IPS-18c (cell line): ENCODE measurements around the gene RHEX.

ENCODE experiments used
- H3K4me3 ChIP-seq: 2 replicates; pipeline ENCODE4 v1.7.0; 2013; ENCODE audit warnings: low read depth, mild to moderate bottlenecking, low read length, moderate library complexity; ENCODE audit not compliant: insufficient read depth
- H3K9me3 ChIP-seq: one replicate; pipeline ENCODE4 v1.6.1; 2013; ENCODE audit warnings: mild to moderate bottlenecking, low read length, moderate library complexity; ENCODE audit not compliant: control insufficient read depth, insufficient read depth

Gene RHEX

GRCh38 chr1:206022766-206023165, 30.2 kb upstream of the RHEX start:
- Histone ChIP-seq H3K9me3 (no peaks in the 10 kb centered on the region), H3K4me3 (no peak overlapping the region)

- H3K9me3 ChIP-seq: no peaks in the 10 kb centered on the region
- H3K4me3 ChIP-seq: no peak within 1 kb of the TSS
These were observed 29.3 kb upstream of the RHEX start, which contains the start of gene CTSE for GRCh38 chr1:206023695-206024094. TSS of gene CTSE (minus strand) at chr1:206023895. CDS start at chr1:206023791, 104 bp downstream.

GRCh38 chr1:206025283-206025820, 27.6 kb upstream of the RHEX start:
- no peak overlapping the region for H3K4me3 ChIP-seq

GRCh38 chr1:206029484-206029883, 23.5 kb upstream of the RHEX start:
- H3K9me3 ChIP-seq: no peaks in the 10 kb centered on the region
- H3K4me3 ChIP-seq: no peak overlapping the region

More at GRCh38 chr1:206025283-206025820, 27.6 kb upstream of the RHEX start:
- H3K9me3 ChIP-seq: no peaks in the 10 kb centered on the region

- H3K9me3 ChIP-seq: no peaks in the 10 kb centered on the region
- H3K4me3 ChIP-seq: no peak overlapping the region
These were observed 22.8 kb upstream of the RHEX start for GRCh38 chr1:206030191-206030590.

GRCh38 chr1:206030714-206031113, 22.3 kb upstream of the RHEX start:
- Histone ChIP-seq H3K4me3 (no peak overlapping the region), H3K9me3 (no peaks in the 10 kb centered on the region)

GRCh38 chr1:206032380-206033140, 20.4 kb upstream of the RHEX start:
- H3K9me3 ChIP-seq: no peaks in the 10 kb centered on the region
- no peak overlapping the region for H3K4me3 ChIP-seq

GRCh38 chr1:206035027-206035426, 17.9 kb upstream of the RHEX start:
- H3K4me3 ChIP-seq: no peak overlapping the region
- H3K9me3 ChIP-seq: no peaks in the 10 kb centered on the region

GRCh38 chr1:206036663-206037455, 16.1 kb upstream of the RHEX start:
- no peaks in the 10 kb centered on the region for H3K9me3 ChIP-seq
- H3K4me3 ChIP-seq: no peak overlapping the region

GRCh38 chr1:206037581-206037980, 15.4 kb upstream of the RHEX start:
- Histone ChIP-seq H3K4me3 (no peak overlapping the region), H3K9me3 (no peaks in the 10 kb centered on the region)

GRCh38 chr1:206039046-206039973, 13.7 kb upstream of the RHEX start:
- Histone ChIP-seq H3K4me3 (no peak overlapping the region), H3K9me3 (no peaks in the 10 kb centered on the region)

GRCh38 chr1:206040328-206040727, 12.6 kb upstream of the RHEX start:
- Histone ChIP-seq H3K9me3 (no peaks in the 10 kb centered on the region), H3K4me3 (no peak overlapping the region)

- Histone ChIP-seq H3K4me3 (no peak overlapping the region), H3K9me3 (no peaks in the 10 kb centered on the region)
These were observed 11.3 kb upstream of the RHEX start for GRCh38 chr1:206041640-206042039.

GRCh38 chr1:206047271-206047670, 5.7 kb upstream of the RHEX start:
- no peaks in the 10 kb centered on the region for H3K9me3 ChIP-seq
- H3K4me3 ChIP-seq: no peak overlapping the region

GRCh38 chr1:206048582-206048981, 4.4 kb upstream of the RHEX start:
- no peak overlapping the region for H3K4me3 ChIP-seq
- no peaks in the 10 kb centered on the region for H3K9me3 ChIP-seq

GRCh38 chr1:206049293-206049692, 3.7 kb upstream of the RHEX start:
- no peak overlapping the region for H3K4me3 ChIP-seq
- no peaks in the 10 kb centered on the region for H3K9me3 ChIP-seq
